GM23248 (cell line): ENCODE measurements around the gene C15orf40.

ENCODE experiments used
- EZH2 ChIP-seq: fragments of 200-600 bp; sonication (generic); IDR thresholded peaks from 2 replicates; pipeline ENCODE4 v1.6.1; 2018; ENCODE audit warnings: antibody characterized with exemption, mild to moderate bottlenecking; ENCODE audit not compliant: insufficient read depth, poor library complexity, severe bottlenecking
- EZH2phosphoT487 ChIP-seq: fragments of 200-600 bp; sonication (generic); IDR thresholded peaks from 2 replicates; pipeline ENCODE4 v1.6.1; 2018; ENCODE audit warnings: antibody characterized with exemption, moderate library complexity, mild to moderate bottlenecking, low read depth; ENCODE audit not compliant: insufficient read depth

DNA sequence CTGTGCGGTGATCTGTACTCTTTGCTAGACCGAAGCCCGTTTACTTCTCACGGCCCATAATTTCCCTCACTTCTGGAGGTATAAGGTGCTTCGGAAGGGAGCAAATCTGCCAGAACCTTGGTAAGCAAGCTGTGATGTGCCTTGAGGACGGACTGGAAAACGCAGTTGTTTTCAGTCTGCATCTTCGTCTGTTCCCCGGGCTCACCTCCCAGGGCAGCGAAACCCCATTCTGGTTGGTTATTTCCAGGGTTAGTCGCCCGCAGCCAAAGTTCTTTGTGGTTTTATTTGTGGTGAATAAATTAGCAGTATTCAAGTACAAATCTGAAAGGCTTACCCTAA lies 25.0 kb downstream of the C15orf40 start:
- TF ChIP-seq EZH2phosphoT487, result no peak
- no peak for TF ChIP-seq EZH2
